ENCODE results near the gene TMEM235. TPM values are rescaled to one million over a fixed set of nuclear protein-coding genes. Genes with fewer than 3 reads are reported as not detected.

The TMEM235 gene
- total and polyA plus RNA-seq, 9 of the 15 experiments (the other 6 are each of a cell fraction or from before 2014, with no cell fraction given) = not detected

DNA sequence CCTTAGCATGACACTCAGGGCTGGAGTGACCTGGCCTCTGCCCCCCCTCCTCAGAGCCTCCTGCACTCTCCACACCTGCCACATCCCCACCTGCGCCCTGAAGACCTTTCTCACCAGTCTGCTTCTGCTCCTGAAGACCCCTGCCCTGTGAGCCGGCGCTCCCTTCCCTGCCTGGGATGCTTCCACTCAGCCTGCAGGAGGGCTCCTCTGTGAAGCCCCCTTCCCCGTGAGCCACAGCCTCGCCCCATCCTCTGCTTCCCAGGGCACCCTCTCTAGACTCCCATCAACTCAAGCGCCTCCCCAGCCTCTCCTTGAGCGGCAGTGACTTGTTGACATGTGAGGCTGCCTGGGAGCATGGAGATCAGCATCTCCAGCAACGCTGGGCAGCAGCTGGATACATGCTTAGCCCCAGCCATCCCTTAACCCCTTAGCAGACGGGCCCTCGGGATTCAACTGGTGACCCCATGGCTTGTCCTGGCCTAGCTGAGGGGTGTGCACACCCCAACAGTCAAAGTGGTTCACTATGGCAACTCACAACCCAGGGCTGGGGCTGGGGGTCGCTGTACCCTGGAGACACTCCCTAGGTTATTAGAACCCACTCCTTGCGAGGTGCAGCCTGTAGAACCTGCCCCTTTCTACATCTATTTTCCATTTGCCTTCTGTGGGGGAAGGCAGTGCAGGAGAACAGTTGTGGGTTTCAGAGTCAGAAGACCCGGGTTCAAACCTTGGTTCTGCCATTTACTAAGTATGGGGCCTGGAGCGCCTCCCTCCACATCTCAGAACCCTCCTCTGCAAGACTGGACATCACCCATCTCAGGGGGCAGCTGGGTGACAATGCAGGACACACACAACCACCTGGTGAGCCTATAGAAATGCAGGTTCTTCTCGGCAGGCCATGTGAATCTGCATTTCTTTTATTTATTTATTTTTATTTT, 21.5 kb downstream of the TMEM235 start (continued):
- no peak for TF ChIP-seq ZMIZ1 (IDR thresholded peaks at IDR 0.05; ENCODE audit: low read depth in 2 of 2, low read length in 2 of 2)
- no peak for TF ChIP-seq ZNF318 (IDR thresholded peaks at IDR 0.05; ENCODE audit: borderline replicate concordance in 1 of 2, low read depth in 1 of 2)
- TF ChIP-seq ZNF592 (IDR thresholded peaks at IDR 0.05) = peak; percentile 36; the same call in 1 of the 2 replicates
- TF ChIP-seq FOXK2 (conservative IDR thresholded peaks at IDR 0.05 in 1 of 2, IDR thresholded peaks at IDR 0.05 in 1 of 2; ENCODE audit: low read depth in 2 of 2) = peak in 1 of 2 experiments; percentile 45; a peak in 1 of 4 replicates
- no peak for TF ChIP-seq MAFF (IDR thresholded peaks at IDR 0.05; ENCODE audit: low read length)
- TF ChIP-seq CBFB (CRISPR knock-in tag; IDR thresholded peaks at IDR 0.05) = 0 out of 2 replicates have a peak, but pooled peaks have one; percentile 65
- no peak for TF ChIP-seq POLR2G (IDR thresholded peaks at IDR 0.05; ENCODE audit: low read depth, low read length)
- TF ChIP-seq XRCC3 (IDR thresholded peaks at IDR 0.05) = no peak
- TF ChIP-seq TRIM24 (IDR thresholded peaks at IDR 0.05) = no peak
